MM.1S (cell line): ENCODE measurements around the gene PIN1.

Experiments
- DNase-seq: peaks from one replicate; pipeline ENCODE4 v3.0.0-alpha.2; 2015
- H2AFZ ChIP-seq: fragments of 300-600 bp; sonication (generic); 2 replicates; pipeline ENCODE4 v1.6.0; 2016; ENCODE audit warnings: antibody characterized with exemption, low read length
- H3F3A ChIP-seq: fragments of 300-600 bp; sonication (generic); 2 replicates; pipeline ENCODE4 v1.6.1; 2016; ENCODE audit warnings: mild to moderate bottlenecking, antibody characterized with exemption, low read length, moderate library complexity, mixed read lengths; ENCODE audit not compliant: insufficient read depth
- H3K27ac ChIP-seq: fragments of 300-600 bp; sonication (generic); 2 replicates; pipeline ENCODE4 v1.5.1; 2016; ENCODE audit warnings: mild to moderate bottlenecking, low read length
- H3K27me3 ChIP-seq: fragments of 300-600 bp; sonication (generic); replicated peaks from 2 replicates; pipeline ENCODE4 v1.6.0; 2016; ENCODE audit warnings: low read length; ENCODE audit not compliant: insufficient read depth
- H3K36me3 ChIP-seq: fragments of 300-600 bp; sonication (generic); replicated peaks from 2 replicates; pipeline ENCODE4 v1.6.1; 2016; ENCODE audit warnings: mild to moderate bottlenecking, low read length, mixed read lengths; ENCODE audit not compliant: insufficient read depth
- H3K4me1 ChIP-seq: fragments of 300-600 bp; sonication (generic); 2 replicates; pipeline ENCODE4 v1.6.1; 2016; ENCODE audit warnings: low read length, mixed read lengths
- H3K4me2 ChIP-seq: fragments of 300-600 bp; sonication (generic); 2 replicates; pipeline ENCODE4 v1.6.0; 2016; ENCODE audit warnings: low read depth, low read length
- H3K4me3 ChIP-seq: fragments of 300-600 bp; sonication (generic); 2 replicates; pipeline ENCODE4 v1.5.1; 2016; ENCODE audit warnings: low read length, mixed read lengths
- H3K79me2 ChIP-seq: fragments of 300-600 bp; sonication (generic); 2 replicates; pipeline ENCODE4 v1.6.1; 2016; ENCODE audit warnings: mixed run types, low read length, mixed read lengths
- H3K9ac ChIP-seq: fragments of 300-600 bp; sonication (generic); 2 replicates; pipeline ENCODE4 v1.6.1; 2016; ENCODE audit warnings: low read length, mixed read lengths
- H3K9me2 ChIP-seq: fragments of 300-600 bp; sonication (generic); replicated peaks from 2 replicates; pipeline ENCODE4 v1.6.1; 2016; ENCODE audit warnings: mild to moderate bottlenecking, low read length, mixed read lengths; ENCODE audit not compliant: insufficient read depth
- H3K9me3 ChIP-seq: fragments of 300-600 bp; sonication (generic); replicated peaks from 2 replicates; pipeline ENCODE4 v1.6.1; 2016; ENCODE audit warnings: mild to moderate bottlenecking, low read length, mixed read lengths; ENCODE audit not compliant: insufficient read depth
- H4K20me1 ChIP-seq: fragments of 300-600 bp; sonication (generic); 2 replicates; pipeline ENCODE4 v1.6.1; 2016; ENCODE audit warnings: mild to moderate bottlenecking, low read length, moderate library complexity, mixed read lengths; ENCODE audit not compliant: insufficient read depth
- CTCF ChIP-seq: fragments of 300-600 bp; sonication (generic); IDR thresholded peaks from 2 replicates; pipeline ENCODE4 v1.5.1; 2016; ENCODE audit warnings: antibody characterized with exemption, low read length, mixed read lengths
- EZH2 ChIP-seq: fragments of 300-600 bp; sonication (generic); optimal IDR thresholded peaks from 2 replicates; pipeline ENCODE3; 2017; ENCODE audit warnings: low read depth, mild to moderate bottlenecking, antibody characterized with exemption, low read length, mixed read lengths
- EZH2phosphoT487 ChIP-seq: fragments of 300-600 bp; sonication (generic); IDR thresholded peaks from 2 replicates; pipeline ENCODE4 v1.6.1; 2018; ENCODE audit warnings: antibody characterized with exemption, low read length

The PIN1 gene

DNA sequence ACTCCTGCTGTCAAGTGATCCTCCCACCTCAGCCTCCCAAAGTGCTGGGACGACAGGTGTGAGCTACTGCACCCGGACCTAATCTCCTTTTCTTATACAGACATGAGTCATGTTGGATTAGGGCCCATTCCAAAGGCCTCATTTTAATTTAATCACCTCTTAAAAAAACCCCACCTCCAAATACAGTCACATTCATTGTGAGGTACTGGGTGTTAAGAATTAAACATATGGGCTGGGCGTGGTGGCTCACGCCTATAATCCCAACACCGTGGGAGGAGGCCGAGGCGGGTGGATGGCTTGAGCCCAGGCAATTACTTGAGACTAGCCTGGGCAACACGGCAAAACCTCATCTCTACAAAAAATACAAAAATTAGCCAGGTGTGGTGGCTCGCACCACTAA, 46.6 kb downstream of the PIN1 start:
- Histone ChIP-seq H3K9me3 (no peaks in the 10 kb centered on the region), H3K27me3 (peaks cover 22% of the 10 kb centered on the region), H3K36me3 (no peaks in the 10 kb centered on the region), H3K9ac (no peak overlapping the region), H3K4me1 (peaks cover 9% of the 10 kb centered on the region; the same call in 1 of the 2 replicates), H3K9me2 (no peaks in the 10 kb centered on the region), H3K4me3 (no peak overlapping the region), H4K20me1 (no peaks in the 10 kb centered on the region), H3K4me2 (no peak overlapping the region), H3K27ac (no peak overlapping the region), H2AFZ (no peak overlapping the region), H3F3A (0 out of 2 replicates have a peak, but pooled peaks cover 2% of the 10 kb centered on the region), H3K79me2 (no peaks in the 10 kb centered on the region)
- TF ChIP-seq CTCF (no peak), EZH2phosphoT487 (no peak), EZH2 (no peak)
- DNase-seq, result no peak

GRCh38 chr19:9883231-9883758, 48.2 kb downstream of the PIN1 start:
- DNase-seq, result no peak
- Histone ChIP-seq H3K4me2 (no peak overlapping the region), H3F3A (0 out of 2 replicates have a peak, but pooled peaks cover 2% of the 10 kb centered on the region), H3K9me3 (no peaks in the 10 kb centered on the region), H3K4me1 (peaks cover 5% of the 10 kb centered on the region; the same call in 1 of the 2 replicates), H3K9me2 (no peaks in the 10 kb centered on the region), H2AFZ (no peak overlapping the region), H3K4me3 (no peak overlapping the region), H4K20me1 (no peaks in the 10 kb centered on the region), H3K79me2 (no peaks in the 10 kb centered on the region), H3K36me3 (no peaks in the 10 kb centered on the region), H3K27me3 (peaks cover 37% of the 10 kb centered on the region), H3K27ac (no peak overlapping the region), H3K9ac (no peak overlapping the region)
- TF ChIP-seq EZH2, result no peak
- TF ChIP-seq CTCF, result no peak

GRCh38 chr19:9883764-9884163, 48.6 kb downstream of the PIN1 start:
- Histone ChIP-seq H2AFZ (no peak overlapping the region), H3K27me3 (peaks cover 41% of the 10 kb centered on the region), H3F3A (no peaks in the 10 kb centered on the region), H3K27ac (no peak overlapping the region), H3K4me2 (no peak overlapping the region), H3K9ac (no peak overlapping the region), H3K79me2 (no peaks in the 10 kb centered on the region), H3K4me3 (no peak overlapping the region), H3K9me2 (no peaks in the 10 kb centered on the region), H3K9me3 (no peaks in the 10 kb centered on the region), H3K36me3 (no peaks in the 10 kb centered on the region), H3K4me1 (peaks cover 1% of the 10 kb centered on the region; the same call in 1 of the 2 replicates), H4K20me1 (no peaks in the 10 kb centered on the region)
- TF ChIP-seq EZH2phosphoT487 (no peak), EZH2 (no peak), CTCF (no peak)
- DNase-seq, result no peak
